ENCODE results near the gene SLC20A1. TPM values are rescaled to one million over a fixed set of nuclear protein-coding genes. Genes with fewer than 3 reads are reported as not detected.
A peak's percentile ranks its signal among the peaks of the same experiment; 100 is the strongest.

The SLC20A1 gene
- total RNA-seq, 8 experiments from 2014 or later: 31.4 to 62.2 (median 47.6) TPM

DNA sequence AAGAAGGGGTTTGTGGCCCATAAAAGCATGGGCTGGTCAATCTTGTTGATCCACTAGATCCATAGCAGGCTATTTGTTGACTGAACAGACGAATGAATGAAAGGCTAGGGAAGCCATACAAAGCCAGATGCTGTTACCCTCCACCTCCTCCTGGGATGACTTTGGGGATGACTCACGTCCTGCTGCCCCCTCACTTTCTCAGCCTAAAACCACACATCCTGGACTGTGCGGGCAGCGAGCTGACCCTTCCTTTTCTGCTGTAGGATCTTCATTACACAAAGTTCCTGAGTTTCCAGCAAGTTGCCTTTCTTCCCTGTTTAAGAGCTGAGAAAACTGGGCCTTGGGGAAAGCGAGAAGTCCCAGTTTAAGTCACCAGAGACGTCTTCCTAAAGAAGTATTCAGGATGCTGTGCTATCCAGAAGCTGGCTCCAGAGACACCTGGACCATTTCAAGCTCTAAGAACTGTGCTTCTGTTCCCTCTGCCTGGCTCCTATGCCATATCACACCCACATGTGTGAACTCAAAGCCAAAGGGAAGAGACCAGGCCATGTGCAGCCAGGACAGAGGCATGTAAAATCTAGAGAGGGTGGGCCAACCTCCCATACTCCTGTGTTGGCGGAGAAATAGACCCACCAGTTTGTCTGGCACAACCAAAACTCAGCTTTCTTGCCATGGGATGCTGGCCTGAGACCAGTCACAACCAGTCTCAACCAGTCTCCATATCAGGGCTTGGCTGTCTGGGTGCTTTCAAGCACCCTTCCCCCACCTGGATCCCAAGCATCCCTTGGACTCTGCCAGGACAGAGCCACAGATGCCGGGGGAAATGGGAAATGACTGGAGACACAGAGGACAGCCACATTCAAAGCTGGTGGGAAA, 4.7 kb upstream of the SLC20A1 start:
- in situ Hi-C loops (cut with MboI; ENCODE audit: low pct_unique_long_range_greater_than_20kb in 2 of 9, low sequenced_read_pairs in 9 of 9, unreplicated experiment in 9 of 9): loop anchor here in 2 of 9 experiments (25.0 kb wide), 2 partner anchors 96 to 296 kb away; no protein-coding TSS in a partner anchor
- 18 to 90% (median 78%) methylated on average over 1 to 6 of the region's 8 CpGs; no CpG with 5 or more reads in 3 of the 10 experiments for WGBS, 10 experiments
- no peak for ATAC-seq (replicated peaks in 6 of 8)

DNA sequence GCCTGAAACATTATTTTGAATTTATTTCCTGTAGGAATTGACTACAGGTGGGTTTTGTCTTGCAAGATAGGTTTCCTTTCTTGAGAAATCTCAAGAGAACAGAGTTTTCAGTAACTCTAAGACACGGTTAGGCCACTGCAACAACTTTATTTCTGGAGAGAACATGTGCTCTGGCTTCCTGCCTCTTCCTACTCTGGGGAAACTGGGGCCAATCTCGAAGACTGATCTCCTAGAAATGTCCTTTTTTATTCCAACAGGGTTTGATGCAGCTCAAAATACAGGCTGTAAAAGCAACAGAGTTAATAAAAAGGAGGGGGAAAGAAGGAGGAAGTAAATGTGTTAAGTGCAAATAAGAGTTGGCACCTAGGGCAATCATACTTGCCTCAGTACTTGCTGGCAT, 4.0 kb upstream of the SLC20A1 start:
- in situ Hi-C loops (cut with MboI; ENCODE audit: low pct_unique_long_range_greater_than_20kb in 2 of 9, low sequenced_read_pairs in 9 of 9, unreplicated experiment in 9 of 9): loop anchor here in 2 of 9 experiments (25.0 kb wide), 2 partner anchors 96 to 296 kb away; no protein-coding TSS in a partner anchor
- WGBS, 10 experiments: 0 to 100% (median 41%) methylated on average over 1 to 2 of the region's 2 CpGs; no CpG with 5 or more reads in 1 of the 10 experiments

More for the DNA sequence above, 4.7 kb upstream of the SLC20A1 start:
- Histone ChIP-seq H3K4me1 (replicated peaks in 1 of 2) (peaks cover 6% of the 10 kb centered on the region in 2 donors), H3K4me3 (no peak overlapping the region), H3K27ac (no peak overlapping the region)

DNA sequence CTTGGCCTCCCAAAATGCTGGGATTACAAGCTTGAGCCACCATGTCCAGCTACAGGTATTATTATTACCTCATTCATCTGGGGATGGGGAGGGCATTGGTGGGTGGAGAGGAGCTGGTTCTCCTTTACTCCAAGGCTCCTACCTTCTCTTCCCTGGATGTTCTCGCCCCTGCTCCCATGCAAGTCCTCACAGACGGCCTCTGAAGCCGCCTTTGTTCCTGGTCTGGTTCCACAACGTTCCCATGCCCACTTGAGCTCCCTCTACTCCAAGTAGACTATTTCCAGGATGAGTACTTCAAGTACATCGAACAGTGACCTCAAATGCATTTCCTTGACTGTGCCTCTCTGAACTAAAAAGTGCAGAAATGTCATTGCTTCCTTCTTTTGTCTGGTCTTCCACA, 3.2 kb upstream of the SLC20A1 start:
- no peak for ATAC-seq (replicated peaks in 6 of 8)
- Histone ChIP-seq H3K4me1 (replicated peaks in 1 of 2) (peaks cover 10 to 11% of the 10 kb centered on the region in 2 donors), H3K4me3 (no peak overlapping the region), H3K27ac (no peak overlapping the region)
- in situ Hi-C loops (cut with MboI; ENCODE audit: low pct_unique_long_range_greater_than_20kb in 2 of 9, low sequenced_read_pairs in 9 of 9, unreplicated experiment in 9 of 9): loop anchor here in 2 of 9 experiments (25.0 kb wide), 2 partner anchors 95 to 295 kb away; no protein-coding TSS in a partner anchor
- WGBS, 10 experiments: 73 to 100% (median 100%) methylated on average over 1 to 5 of the region's 5 CpGs; no CpG with 5 or more reads in 1 of the 10 experiments

More for the DNA sequence above, 4.0 kb upstream of the SLC20A1 start:
- Histone ChIP-seq H3K4me1 (replicated peaks in 1 of 2) (peaks cover 6% of the 10 kb centered on the region in 2 donors), H3K27ac (no peak overlapping the region), H3K4me3 (no peak overlapping the region)
- ATAC-seq (replicated peaks in 6 of 8): no peak

DNA sequence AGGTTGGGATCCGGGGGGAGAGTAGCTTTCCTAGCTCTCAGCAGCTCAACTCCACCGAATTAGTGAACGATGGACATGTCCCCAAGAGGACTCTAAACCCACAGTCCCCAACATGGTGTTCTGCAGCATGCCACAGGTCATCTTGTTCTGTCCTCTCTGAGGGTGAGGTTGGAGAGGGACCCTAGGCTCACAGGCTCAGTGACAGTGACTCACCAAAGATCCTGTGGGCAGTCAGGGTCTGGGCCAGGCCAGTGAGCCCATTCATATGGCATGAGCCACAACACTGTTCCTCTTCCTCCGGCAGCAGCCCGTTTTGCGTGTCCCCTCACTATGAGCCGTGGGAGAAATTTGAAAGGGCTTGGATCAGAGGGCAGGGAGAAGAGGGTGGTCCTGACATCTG, 2.8 kb upstream of the SLC20A1 start:
- WGBS, 10 experiments: 20 to 100% (median 93%) methylated on average over 1 to 5 of the region's 7 CpGs; no CpG with 5 or more reads in 2 of the 10 experiments
- Histone ChIP-seq H3K4me1 (replicated peaks in 1 of 2) (peaks cover 12 to 14% of the 10 kb centered on the region in 2 donors), H3K4me3 (no peak overlapping the region), H3K27ac (no peak overlapping the region)
- no peak for ATAC-seq (replicated peaks in 6 of 8)
- in situ Hi-C loops (cut with MboI; ENCODE audit: low pct_unique_long_range_greater_than_20kb in 2 of 9, low sequenced_read_pairs in 9 of 9, unreplicated experiment in 9 of 9): loop anchor here in 2 of 9 experiments (25.0 kb wide), 2 partner anchors 94 to 294 kb away; no protein-coding TSS in a partner anchor

DNA sequence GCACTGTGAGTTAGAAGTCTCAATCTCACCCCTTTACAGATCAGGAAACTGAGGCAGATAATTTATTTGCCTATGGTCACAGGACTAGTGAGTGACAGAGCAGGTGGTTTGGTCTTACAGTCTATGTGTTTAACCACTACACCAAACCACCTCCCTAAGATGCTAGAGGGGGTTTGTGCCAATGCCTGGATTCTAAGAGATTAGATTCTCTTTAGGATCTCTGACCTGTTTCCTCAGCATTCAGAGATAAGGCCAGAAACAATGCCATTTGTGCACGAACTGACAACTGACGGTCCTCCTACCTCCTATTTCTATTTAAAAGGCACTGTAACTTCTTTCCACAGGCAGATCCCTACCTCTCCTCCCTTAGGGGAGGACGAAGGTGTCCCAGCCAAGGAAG, 2.3 kb upstream of the SLC20A1 start:
- Histone ChIP-seq H3K4me3 (no peak overlapping the region), H3K4me1 (replicated peaks in 1 of 2) (peaks cover 14 to 15% of the 10 kb centered on the region in 2 donors), H3K27ac (no peak overlapping the region)
- 81 to 100% (median 100%) methylated on average over 1 to 3 of the region's 3 CpGs; no CpG with 5 or more reads in 3 of the 10 experiments for WGBS, 10 experiments
- in situ Hi-C loops (cut with MboI; ENCODE audit: low pct_unique_long_range_greater_than_20kb in 2 of 9, low sequenced_read_pairs in 9 of 9, unreplicated experiment in 9 of 9): loop anchor here in 2 of 9 experiments (25.0 kb wide), 2 partner anchors 94 to 294 kb away; no protein-coding TSS in a partner anchor
- no peak for ATAC-seq (replicated peaks in 6 of 8)

DNA sequence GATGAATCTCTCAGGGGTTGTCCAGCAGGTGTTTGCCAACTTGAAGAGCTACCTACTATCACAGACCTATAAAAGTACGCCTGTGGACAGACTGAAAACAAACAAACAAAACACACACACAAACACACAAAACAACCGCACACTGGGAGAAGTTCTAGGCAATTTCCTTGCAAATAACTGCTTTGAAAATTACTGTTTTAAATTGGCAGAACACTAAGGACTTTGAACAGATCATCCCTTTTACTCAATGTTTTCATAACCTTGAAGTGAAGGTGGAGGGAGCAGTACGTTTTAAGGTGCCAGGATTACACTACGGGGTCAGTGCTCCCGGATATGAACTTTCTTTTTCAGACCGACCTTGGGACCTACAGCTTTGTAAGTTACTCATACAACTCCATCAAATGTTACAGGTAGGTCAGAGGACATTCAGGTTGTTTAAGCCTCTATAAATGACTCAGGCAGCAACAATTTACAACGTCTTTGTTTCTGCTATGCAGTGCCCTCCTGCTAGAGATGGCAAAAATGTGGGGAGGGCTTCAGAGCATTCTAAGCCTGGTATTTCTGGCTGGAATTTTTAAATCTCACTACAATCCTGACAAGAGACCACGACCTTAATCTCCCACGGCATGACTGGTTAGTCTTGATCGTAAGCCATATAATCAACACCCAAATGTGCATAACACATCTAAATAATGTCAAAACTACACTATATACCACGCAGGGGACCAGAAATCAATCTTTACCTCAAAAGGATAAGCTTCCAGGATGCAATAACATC, 1.4 kb upstream of the SLC20A1 start:
- 25 to 100% (median 63%) methylated on average over 1 to 11 of the region's 11 CpGs for WGBS, 10 experiments
- Histone ChIP-seq H3K4me3 (peak overlapping the region; percentile 69 to 90 (median 78)), H3K27ac (peak overlapping the region; percentile 50 to 78), H3K4me1 (replicated peaks in 1 of 2) (peaks cover 14 to 15% of the 10 kb centered on the region in 2 donors)
- ATAC-seq (replicated peaks in 6 of 8): no peak
- in situ Hi-C loops (cut with MboI; ENCODE audit: low pct_unique_long_range_greater_than_20kb in 2 of 9, low sequenced_read_pairs in 9 of 9, unreplicated experiment in 9 of 9): loop anchor here in 2 of 9 experiments (25.0 kb wide), 2 partner anchors 93 to 293 kb away; no protein-coding TSS in a partner anchor

DNA sequence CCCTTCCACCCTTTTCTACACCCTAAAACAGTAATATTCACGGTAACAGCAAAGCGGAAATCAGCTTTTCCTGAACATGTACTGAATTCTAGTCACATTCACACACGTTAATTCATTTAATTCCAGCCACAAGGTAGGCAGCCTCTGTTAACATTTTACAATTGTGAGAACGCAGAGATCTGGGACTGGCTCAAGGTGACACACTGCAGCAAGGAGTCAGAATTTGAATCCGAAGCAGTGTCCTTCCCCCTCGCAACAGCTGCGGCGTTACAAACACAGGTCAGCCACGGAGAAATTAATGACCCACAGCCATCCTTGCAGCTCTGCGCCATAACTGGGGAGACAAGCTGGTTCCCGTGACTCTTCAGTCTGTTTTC, 818 bp upstream of the SLC20A1 start:
- H3K27ac ChIP-seq: peak overlapping the region; percentile 50 to 78
- ATAC-seq (replicated peaks in 6 of 8): peak in 7 of 8 experiments; percentile 1 to 36 (median 17)
- in situ Hi-C loops (cut with MboI; ENCODE audit: low pct_unique_long_range_greater_than_20kb in 2 of 9, low sequenced_read_pairs in 9 of 9, unreplicated experiment in 9 of 9): loop anchor here in 2 of 9 experiments (25.0 kb wide), 2 partner anchors 92 to 292 kb away; no protein-coding TSS in a partner anchor
- 0 to 60% (median 0%) methylated on average over 1 to 6 of the region's 11 CpGs; no CpG with 5 or more reads in 3 of the 10 experiments for WGBS, 10 experiments
- peak overlapping the region; percentile 69 to 90 (median 78) for H3K4me3 ChIP-seq
- H3K4me1 ChIP-seq (replicated peaks in 1 of 2): peaks cover 14 to 15% of the 10 kb centered on the region in 2 donors

DNA sequence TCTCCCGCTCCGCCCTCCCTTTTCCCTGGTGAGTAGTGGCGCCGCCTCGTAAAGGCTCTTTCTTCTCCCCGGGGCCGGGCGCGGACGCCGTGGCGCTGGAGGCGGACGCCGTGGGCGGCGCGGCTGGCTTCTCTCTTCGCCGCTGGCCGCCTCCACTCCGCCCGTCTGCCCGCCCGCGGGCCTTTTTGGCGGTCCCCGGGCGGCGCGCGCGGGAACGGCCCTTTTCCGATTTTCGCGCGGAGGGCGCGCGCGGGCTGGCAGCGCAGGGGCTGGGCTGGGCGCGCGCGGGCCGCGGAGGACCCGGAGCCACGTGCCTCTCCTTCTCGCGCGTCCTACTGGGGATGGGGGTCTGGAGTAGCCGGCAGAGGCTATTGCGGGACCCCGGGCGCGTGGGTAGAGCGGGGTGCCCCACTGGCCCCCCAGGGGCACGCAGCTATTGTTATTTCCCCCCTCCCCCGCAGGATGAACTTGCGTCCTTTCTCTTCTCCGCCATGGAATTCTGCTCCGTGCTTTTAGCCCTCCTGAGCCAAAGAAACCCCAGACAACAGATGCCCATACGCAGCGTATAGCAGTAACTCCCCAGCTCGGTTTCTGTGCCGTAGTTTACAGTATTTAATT, 472 bp downstream of the SLC20A1 start:
- peak; percentile 16 to 53 (median 22) for ATAC-seq (replicated peaks in 6 of 8)
- peaks cover 14 to 15% of the 10 kb centered on the region in 2 donors for H3K4me1 ChIP-seq (replicated peaks in 1 of 2)
- H3K4me3 ChIP-seq: peak overlapping the region; percentile 69 to 90 (median 78)
- WGBS, 10 experiments: 0% methylated on average over 1 to 13 of the region's 69 CpGs; no CpG with 5 or more reads in 6 of the 10 experiments
- peak overlapping the region; percentile 83 to 88 for H3K27ac ChIP-seq
- in situ Hi-C loops (cut with MboI; ENCODE audit: low pct_unique_long_range_greater_than_20kb in 2 of 9, low sequenced_read_pairs in 9 of 9, unreplicated experiment in 9 of 9): loop anchor here in 2 of 9 experiments (25.0 kb wide), 2 partner anchors 91 to 291 kb away; no protein-coding TSS in a partner anchor

DNA sequence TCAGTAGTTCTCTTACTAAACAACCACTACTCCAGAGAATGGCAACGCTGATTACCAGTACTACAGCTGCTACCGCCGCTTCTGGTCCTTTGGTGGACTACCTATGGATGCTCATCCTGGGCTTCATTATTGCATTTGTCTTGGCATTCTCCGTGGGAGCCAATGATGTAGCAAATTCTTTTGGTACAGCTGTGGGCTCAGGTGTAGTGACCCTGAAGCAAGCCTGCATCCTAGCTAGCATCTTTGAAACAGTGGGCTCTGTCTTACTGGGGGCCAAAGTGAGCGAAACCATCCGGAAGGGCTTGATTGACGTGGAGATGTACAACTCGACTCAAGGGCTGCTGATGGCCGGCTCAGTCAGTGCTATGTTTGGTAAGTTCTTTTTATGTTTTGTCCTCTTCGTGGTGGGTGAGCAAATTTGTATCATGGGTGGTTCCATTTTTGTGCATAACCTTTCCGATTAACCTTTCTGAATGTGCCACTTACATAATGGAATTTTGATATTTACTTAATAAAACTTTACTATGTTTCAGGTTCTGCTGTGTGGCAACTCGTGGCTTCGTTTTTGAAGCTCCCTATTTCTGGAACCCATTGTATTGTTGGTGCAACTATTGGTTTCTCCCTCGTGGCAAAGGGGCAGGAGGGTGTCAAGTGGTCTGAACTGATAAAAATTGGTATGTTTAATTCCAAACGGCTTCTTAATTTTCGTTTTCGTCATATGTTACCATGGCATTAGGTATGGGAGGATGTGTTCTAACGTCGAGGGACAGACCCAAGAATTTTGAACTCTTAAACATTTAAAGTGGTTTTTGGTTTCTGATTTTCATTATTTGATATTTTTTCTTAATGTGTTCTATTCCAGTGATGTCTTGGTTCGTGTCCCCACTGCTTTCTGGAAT, 1.3 kb downstream of the SLC20A1 start:
- Histone ChIP-seq H3K4me3 (peak overlapping the region; percentile 69 to 90 (median 78)), H3K4me1 (replicated peaks in 1 of 2) (peaks cover 14 to 15% of the 10 kb centered on the region in 2 donors), H3K27ac (no peak overlapping the region)
- in situ Hi-C loops (cut with MboI; ENCODE audit: low pct_unique_long_range_greater_than_20kb in 2 of 9, low sequenced_read_pairs in 9 of 9, unreplicated experiment in 9 of 9): loop anchor here in 2 of 9 experiments (25.0 kb wide), 2 partner anchors 90 to 290 kb away; no protein-coding TSS in a partner anchor
- ATAC-seq (replicated peaks in 6 of 8): no peak
- WGBS, 10 experiments: 17 to 59% (median 31%) methylated on average over 4 to 18 of the region's 20 CpGs

DNA sequence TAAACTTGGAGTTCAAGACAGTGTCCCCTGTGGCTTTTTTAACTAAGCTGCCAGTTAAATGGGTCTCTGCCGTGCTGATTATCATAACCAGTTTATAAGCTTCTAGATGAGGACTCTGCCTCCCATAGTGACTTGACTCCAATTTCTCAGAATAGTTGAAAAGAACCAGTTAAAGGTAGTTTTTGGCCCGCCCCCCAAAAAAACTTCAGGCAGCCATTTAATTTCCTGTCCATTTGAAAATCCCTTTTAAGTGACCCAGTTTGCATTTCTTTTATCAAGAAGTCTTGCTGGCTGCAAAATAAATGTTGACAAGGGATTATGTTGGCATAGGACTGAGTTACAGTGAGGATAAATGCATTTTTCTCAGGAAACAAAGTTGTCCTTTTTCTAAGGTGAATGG, 2.3 kb downstream of the SLC20A1 start:
- ATAC-seq (replicated peaks in 6 of 8): no peak
- Histone ChIP-seq H3K4me3 (no peak overlapping the region), H3K27ac (no peak overlapping the region), H3K4me1 (replicated peaks in 1 of 2) (peaks cover 14 to 15% of the 10 kb centered on the region in 2 donors)
- 43 to 100% (median 86%) methylated on average over 1 to 2 of the region's 2 CpGs for WGBS, 10 experiments
- in situ Hi-C loops (cut with MboI; ENCODE audit: low pct_unique_long_range_greater_than_20kb in 2 of 9, low sequenced_read_pairs in 9 of 9, unreplicated experiment in 9 of 9): loop anchor here in 2 of 9 experiments (25.0 kb wide), 2 partner anchors 89 to 289 kb away; no protein-coding TSS in a partner anchor

DNA sequence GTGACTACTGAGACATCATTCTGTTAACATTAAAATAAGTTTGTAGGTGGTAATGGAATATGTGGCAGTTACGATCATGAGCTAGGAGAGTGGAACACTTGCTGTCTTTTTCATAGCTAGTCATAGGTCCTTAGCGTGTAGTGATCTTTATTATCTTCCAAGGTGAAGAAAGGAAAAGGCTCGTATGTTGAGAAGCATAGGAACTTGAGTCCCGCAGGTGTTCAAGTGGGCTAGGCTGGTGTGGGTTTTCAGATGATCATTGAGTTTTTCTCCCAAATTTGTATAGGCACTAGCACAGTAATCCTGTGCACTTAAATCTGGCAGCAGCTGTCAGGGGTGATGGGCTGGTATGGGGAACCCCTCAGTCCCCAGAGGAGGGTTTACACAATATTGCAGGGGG, 10.9 kb downstream of the SLC20A1 start:
- ATAC-seq (replicated peaks in 6 of 8): no peak
- in situ Hi-C loops (cut with MboI; ENCODE audit: low pct_unique_long_range_greater_than_20kb in 2 of 9, low sequenced_read_pairs in 9 of 9, unreplicated experiment in 9 of 9): no loop called here
- WGBS, 10 experiments: 92 to 100% (median 100%) methylated on average over 1 to 4 of the region's 4 CpGs

More for the DNA sequence above, 10.9 kb downstream of the SLC20A1 start:
- Histone ChIP-seq H3K4me1 (replicated peaks in 1 of 2) (no peaks in the 10 kb centered on the region), H3K27ac (no peak overlapping the region), H3K4me3 (no peak overlapping the region)
